ENCODE results near the gene ZNF609. TPM values are rescaled to one million over a fixed set of nuclear protein-coding genes. Genes with fewer than 3 reads are reported as not detected.

The ZNF609 gene
- total and polyA plus RNA-seq, 2 experiments from 2014 or later: 12.5 to 23.0 TPM

- Histone ChIP-seq H3K36me3 (replicated peaks; ENCODE audit: insufficient read depth, low read depth) (no peaks in the 10 kb centered on the region), H2AFZ (no peak overlapping the region), H3K9me2 (replicated peaks; ENCODE audit: insufficient read depth) (no peaks in the 10 kb centered on the region), H3K4me3 (no peak overlapping the region), H3K9me3 (ENCODE audit: low read depth) (no peaks in the 10 kb centered on the region), H3K27ac (no peak overlapping the region), H3K27me3 (no peaks in the 10 kb centered on the region), H3K79me2 (peaks cover 94% of the 10 kb centered on the region), H3K4me1 (ENCODE audit: insufficient read depth) (peaks cover 20% of the 10 kb centered on the region), H3K4me2 (no peak overlapping the region), H4K20me1 (ENCODE audit: insufficient read depth, poor library complexity, severe bottlenecking) (peaks cover 28% of the 10 kb centered on the region)
- 100% methylated on average over 1 of the region's 1 CpG for WGBS (ENCODE audit: low lambda C conversion rate, missing lambda C conversion rate)
- TF ChIP-seq EZH2phosphoT487 (IDR thresholded peaks at IDR 0.05; ENCODE audit: low read depth, severe bottlenecking, unreplicated experiment) (no peak), CTCF (IDR thresholded peaks at IDR 0.05; ENCODE audit: poor library complexity) (no peak), EZH2 (IDR thresholded peaks at IDR 0.05; ENCODE audit: borderline replicate concordance) (no peak)
- no peak for DNase-seq (ENCODE audit: low spot score)
These were observed 157.3 kb downstream of the ZNF609 start for GRCh38 chr15:64617727-64618126.

- Histone ChIP-seq H3K36me3 (replicated peaks; ENCODE audit: insufficient read depth, low read depth) (no peaks in the 10 kb centered on the region), H4K20me1 (ENCODE audit: insufficient read depth, poor library complexity, severe bottlenecking) (peaks cover 32% of the 10 kb centered on the region), H3K4me2 (no peak overlapping the region), H2AFZ (no peak overlapping the region), H3K4me1 (ENCODE audit: insufficient read depth) (peaks cover 20% of the 10 kb centered on the region), H3K79me2 (peaks cover 94% of the 10 kb centered on the region), H3K9me3 (ENCODE audit: low read depth) (no peaks in the 10 kb centered on the region), H3K4me3 (no peak overlapping the region), H3K9me2 (replicated peaks; ENCODE audit: insufficient read depth) (no peaks in the 10 kb centered on the region), H3K27ac (no peak overlapping the region), H3K27me3 (no peaks in the 10 kb centered on the region)
- WGBS (ENCODE audit: low lambda C conversion rate, missing lambda C conversion rate): 89% methylated on average over 5 of the region's 5 CpGs
- TF ChIP-seq EZH2 (IDR thresholded peaks at IDR 0.05; ENCODE audit: borderline replicate concordance) (no peak), CTCF (IDR thresholded peaks at IDR 0.05; ENCODE audit: poor library complexity) (no peak), EZH2phosphoT487 (IDR thresholded peaks at IDR 0.05; ENCODE audit: low read depth, severe bottlenecking, unreplicated experiment) (no peak)
- no peak for DNase-seq (ENCODE audit: low spot score)
These were observed 157.8 kb downstream of the ZNF609 start for GRCh38 chr15:64618138-64618537.

- no peak for TF ChIP-seq EZH2phosphoT487 (IDR thresholded peaks at IDR 0.05; ENCODE audit: low read depth, severe bottlenecking, unreplicated experiment)
- no peak for TF ChIP-seq CTCF (IDR thresholded peaks at IDR 0.05; ENCODE audit: poor library complexity)
- TF ChIP-seq EZH2 (IDR thresholded peaks at IDR 0.05; ENCODE audit: borderline replicate concordance): no peak
- no peak overlapping the region for H3K4me3 ChIP-seq
- WGBS (ENCODE audit: low lambda C conversion rate, missing lambda C conversion rate): 87% methylated on average over 10 of the region's 11 CpGs
- no peak for DNase-seq (ENCODE audit: low spot score)
- no peak overlapping the region for H2AFZ ChIP-seq
- H3K9me2 ChIP-seq (replicated peaks; ENCODE audit: insufficient read depth): no peaks in the 10 kb centered on the region
- no peak overlapping the region for H3K27ac ChIP-seq
- H3K27me3 ChIP-seq: no peaks in the 10 kb centered on the region
- peaks cover 94% of the 10 kb centered on the region for H3K79me2 ChIP-seq
- no peaks in the 10 kb centered on the region for H3K9me3 ChIP-seq (ENCODE audit: low read depth)
- peaks cover 36% of the 10 kb centered on the region for H4K20me1 ChIP-seq (ENCODE audit: insufficient read depth, poor library complexity, severe bottlenecking)
- no peak overlapping the region for H3K4me2 ChIP-seq
- no peaks in the 10 kb centered on the region for H3K36me3 ChIP-seq (replicated peaks; ENCODE audit: insufficient read depth, low read depth)
- H3K4me1 ChIP-seq (ENCODE audit: insufficient read depth): peaks cover 22% of the 10 kb centered on the region
These were observed 158.2 kb downstream of the ZNF609 start for GRCh38 chr15:64618540-64618939.
